Ishikawa (cell line): ENCODE data around the gene LFNG.

Experiments
- CEBPB ChIP-seq: IDR thresholded peaks from 2 replicates; pipeline ENCODE4 v1.6.1; 2012
- CREB1 ChIP-seq: IDR thresholded peaks from 2 replicates; pipeline ENCODE4 v1.6.1; 2012; ENCODE audit warnings: low read depth
- EGR1 ChIP-seq: IDR thresholded peaks from 2 replicates; pipeline ENCODE4 v1.6.1; 2012
- EP300 ChIP-seq: IDR thresholded peaks from 2 replicates; pipeline ENCODE4 v1.6.1; 2012; ENCODE audit warnings: borderline replicate concordance
- FOXM1 ChIP-seq: IDR thresholded peaks from 2 replicates; pipeline ENCODE4 v1.6.1; 2012; ENCODE audit warnings: low read depth, borderline replicate concordance
- NFIC ChIP-seq: IDR thresholded peaks from 2 replicates; pipeline ENCODE4 v1.6.1; 2012
- RAD21 ChIP-seq: IDR thresholded peaks from 2 replicates; pipeline ENCODE4 v1.6.1; 2012; ENCODE audit warnings: low read depth
- TAF1 ChIP-seq: IDR thresholded peaks from 2 replicates; pipeline ENCODE4 v1.6.1; 2012; ENCODE audit warnings: low read depth, mild to moderate bottlenecking
- TCF12 ChIP-seq: IDR thresholded peaks from 2 replicates; pipeline ENCODE4 v1.6.1; 2012; ENCODE audit warnings: low read depth
- TEAD4 ChIP-seq: IDR thresholded peaks from 2 replicates; pipeline ENCODE4 v1.6.1; 2012
- YY1 ChIP-seq: IDR thresholded peaks from 2 replicates; pipeline ENCODE4 v1.6.1; 2012; ENCODE audit warnings: low read depth
- ZBTB7A ChIP-seq: IDR thresholded peaks from 2 replicates; pipeline ENCODE4 v1.6.1; 2012; ENCODE audit warnings: low read depth
- TF ChIP-seq, protein P1 (sequence below): IDR thresholded peaks from 2 replicates; pipeline ENCODE4 v1.6.1; 2012; ENCODE audit warnings: low read depth, mild to moderate bottlenecking
- TF ChIP-seq, protein P2 (sequence below): IDR thresholded peaks from 2 replicates; pipeline ENCODE4 v1.6.1; 2012
- TF ChIP-seq, protein P3 (sequence below): IDR thresholded peaks from 2 replicates; pipeline ENCODE4 v1.6.1; 2012

LFNG gene

DNA sequence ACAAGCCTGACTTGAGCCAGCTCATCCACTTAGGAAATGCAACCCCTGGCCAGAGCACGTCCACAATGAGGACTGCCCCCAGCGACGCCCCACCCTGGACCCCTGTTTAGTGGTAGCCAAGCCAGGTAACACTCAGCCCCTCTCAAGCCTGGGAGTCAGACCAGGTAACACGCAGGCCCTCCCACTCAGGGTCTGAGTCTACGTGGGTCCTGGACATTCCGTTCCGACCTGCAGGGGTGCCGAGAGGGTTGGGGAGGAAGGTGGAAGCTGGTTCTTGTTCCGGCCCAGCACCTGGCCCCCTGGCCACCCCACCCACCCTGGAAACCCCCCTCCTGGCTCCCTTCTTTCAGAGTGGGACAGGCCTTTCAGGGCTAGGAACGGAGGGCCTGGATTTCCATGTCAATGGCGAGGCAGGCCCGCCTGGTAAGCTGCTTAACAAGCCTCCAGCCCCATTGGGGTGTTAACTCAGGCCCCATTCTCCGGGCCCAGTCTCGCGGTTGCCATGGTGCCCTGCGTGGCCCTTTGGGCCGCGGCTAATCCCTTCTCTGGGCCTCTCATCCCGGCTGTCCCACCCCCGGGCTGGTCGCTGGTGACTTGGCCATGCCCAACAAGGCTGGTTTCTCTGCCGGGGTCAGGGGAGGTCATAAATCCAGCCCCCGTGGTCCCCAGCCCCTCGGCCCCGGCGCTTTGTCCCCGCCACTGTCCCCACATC lies 19.7 kb upstream of the LFNG start:
- TF ChIP-seq EGR1 = no peak
- no peak for TF ChIP-seq TCF12

DNA sequence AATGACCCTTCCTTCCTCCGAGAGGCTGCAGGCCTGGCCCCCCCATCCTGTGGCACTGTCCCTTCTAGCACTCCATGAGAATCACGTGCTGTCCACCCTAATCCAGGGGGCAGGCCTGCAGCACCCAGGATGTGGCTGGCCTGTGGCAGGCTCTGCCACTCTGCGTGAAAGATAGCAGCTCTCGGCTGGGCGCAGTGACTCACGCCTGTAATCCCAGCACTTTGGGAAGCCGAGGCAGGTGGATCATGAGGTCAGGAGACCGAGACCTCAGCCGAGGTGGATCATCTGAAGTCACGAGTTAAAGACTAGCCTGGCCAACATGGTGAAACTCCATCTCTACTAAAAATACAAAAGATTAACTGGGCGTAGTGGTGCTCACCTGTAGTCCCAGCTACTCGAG lies 18.9 kb upstream of the LFNG start:
- TF ChIP-seq, protein P1, sequence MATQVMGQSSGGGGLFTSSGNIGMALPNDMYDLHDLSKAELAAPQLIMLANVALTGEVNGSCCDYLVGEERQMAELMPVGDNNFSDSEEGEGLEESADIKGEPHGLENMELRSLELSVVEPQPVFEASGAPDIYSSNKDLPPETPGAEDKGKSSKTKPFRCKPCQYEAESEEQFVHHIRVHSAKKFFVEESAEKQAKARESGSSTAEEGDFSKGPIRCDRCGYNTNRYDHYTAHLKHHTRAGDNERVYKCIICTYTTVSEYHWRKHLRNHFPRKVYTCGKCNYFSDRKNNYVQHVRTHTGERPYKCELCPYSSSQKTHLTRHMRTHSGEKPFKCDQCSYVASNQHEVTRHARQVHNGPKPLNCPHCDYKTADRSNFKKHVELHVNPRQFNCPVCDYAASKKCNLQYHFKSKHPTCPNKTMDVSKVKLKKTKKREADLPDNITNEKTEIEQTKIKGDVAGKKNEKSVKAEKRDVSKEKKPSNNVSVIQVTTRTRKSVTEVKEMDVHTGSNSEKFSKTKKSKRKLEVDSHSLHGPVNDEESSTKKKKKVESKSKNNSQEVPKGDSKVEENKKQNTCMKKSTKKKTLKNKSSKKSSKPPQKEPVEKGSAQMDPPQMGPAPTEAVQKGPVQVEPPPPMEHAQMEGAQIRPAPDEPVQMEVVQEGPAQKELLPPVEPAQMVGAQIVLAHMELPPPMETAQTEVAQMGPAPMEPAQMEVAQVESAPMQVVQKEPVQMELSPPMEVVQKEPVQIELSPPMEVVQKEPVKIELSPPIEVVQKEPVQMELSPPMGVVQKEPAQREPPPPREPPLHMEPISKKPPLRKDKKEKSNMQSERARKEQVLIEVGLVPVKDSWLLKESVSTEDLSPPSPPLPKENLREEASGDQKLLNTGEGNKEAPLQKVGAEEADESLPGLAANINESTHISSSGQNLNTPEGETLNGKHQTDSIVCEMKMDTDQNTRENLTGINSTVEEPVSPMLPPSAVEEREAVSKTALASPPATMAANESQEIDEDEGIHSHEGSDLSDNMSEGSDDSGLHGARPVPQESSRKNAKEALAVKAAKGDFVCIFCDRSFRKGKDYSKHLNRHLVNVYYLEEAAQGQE = no peak
- no peak for TF ChIP-seq RAD21
- TF ChIP-seq TCF12 = no peak
- no peak for TF ChIP-seq NFIC
- TF ChIP-seq CREB1 = no peak
- no peak for TF ChIP-seq TAF1
- TF ChIP-seq, protein P2, sequence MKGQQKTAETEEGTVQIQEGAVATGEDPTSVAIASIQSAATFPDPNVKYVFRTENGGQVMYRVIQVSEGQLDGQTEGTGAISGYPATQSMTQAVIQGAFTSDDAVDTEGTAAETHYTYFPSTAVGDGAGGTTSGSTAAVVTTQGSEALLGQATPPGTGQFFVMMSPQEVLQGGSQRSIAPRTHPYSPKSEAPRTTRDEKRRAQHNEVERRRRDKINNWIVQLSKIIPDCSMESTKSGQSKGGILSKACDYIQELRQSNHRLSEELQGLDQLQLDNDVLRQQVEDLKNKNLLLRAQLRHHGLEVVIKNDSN = no peak
- no peak for TF ChIP-seq FOXM1
- TF ChIP-seq ZBTB7A = no peak
- no peak for TF ChIP-seq EP300
- no peak for TF ChIP-seq TEAD4

DNA sequence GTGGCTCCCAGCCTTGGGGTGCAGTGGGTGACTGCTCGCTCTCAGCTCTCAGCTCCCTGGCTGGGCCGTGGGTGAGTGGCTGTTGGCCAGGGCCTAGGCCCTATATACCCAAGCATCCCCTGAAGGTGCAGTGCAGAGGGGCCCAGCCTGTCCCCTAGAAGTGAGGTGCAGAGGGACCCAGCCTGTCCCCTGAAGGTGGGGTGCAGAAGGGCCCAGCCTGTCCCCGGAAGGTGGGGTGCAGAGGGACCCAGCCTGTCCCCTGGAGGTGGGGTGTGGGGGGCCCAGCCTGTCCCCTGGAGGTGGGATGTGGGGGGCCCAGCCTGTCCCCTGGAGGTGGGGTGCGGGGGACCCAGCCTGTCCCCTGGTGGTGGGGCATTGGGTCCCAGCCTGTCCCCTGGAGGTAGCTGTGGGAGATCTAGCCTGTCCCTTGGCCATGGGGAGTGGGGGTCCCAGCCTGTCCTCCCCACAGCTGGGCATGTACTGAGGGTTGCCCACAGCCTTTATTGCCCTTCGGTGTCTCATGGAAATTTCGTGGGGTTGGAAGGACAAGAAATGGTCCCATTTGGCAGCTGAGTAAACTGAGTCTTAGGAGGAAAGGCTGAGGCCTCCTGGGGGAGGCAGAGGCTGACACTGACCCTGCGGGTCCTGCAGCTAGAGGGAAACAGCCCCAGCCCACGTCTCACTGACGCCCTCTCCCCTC lies 17.5 kb upstream of the LFNG start:
- TF ChIP-seq, protein P1 = no peak
- TF ChIP-seq, protein P3, sequence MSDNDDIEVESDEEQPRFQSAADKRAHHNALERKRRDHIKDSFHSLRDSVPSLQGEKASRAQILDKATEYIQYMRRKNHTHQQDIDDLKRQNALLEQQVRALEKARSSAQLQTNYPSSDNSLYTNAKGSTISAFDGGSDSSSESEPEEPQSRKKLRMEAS = no peak
- TF ChIP-seq, protein P2 = no peak
- no peak for TF ChIP-seq CEBPB
- no peak for TF ChIP-seq CREB1
- no peak for TF ChIP-seq YY1
- TF ChIP-seq EP300 = no peak
- TF ChIP-seq TCF12 = no peak
- no peak for TF ChIP-seq TAF1
- no peak for TF ChIP-seq FOXM1
- no peak for TF ChIP-seq RAD21

DNA sequence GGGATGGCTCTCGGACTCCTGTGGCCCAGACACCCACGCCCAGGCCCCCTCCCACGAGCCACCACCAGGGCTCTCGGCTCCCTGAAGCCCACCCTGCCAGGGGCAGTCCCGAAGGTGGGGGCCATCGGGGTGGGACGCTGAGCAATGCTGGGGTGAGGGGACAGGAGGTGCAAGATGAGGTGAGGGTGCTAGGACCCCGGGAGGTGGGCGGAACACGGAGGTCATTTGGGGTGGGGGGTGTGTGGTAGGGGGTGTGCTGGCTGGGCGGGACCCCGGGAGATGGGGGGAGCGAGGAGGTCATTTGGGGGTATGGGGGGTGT lies 17.0 kb upstream of the LFNG start:
- TF ChIP-seq RAD21 (no peak), TCF12 (no peak), YY1 (no peak)
- TF ChIP-seq, protein P1 = no peak

DNA sequence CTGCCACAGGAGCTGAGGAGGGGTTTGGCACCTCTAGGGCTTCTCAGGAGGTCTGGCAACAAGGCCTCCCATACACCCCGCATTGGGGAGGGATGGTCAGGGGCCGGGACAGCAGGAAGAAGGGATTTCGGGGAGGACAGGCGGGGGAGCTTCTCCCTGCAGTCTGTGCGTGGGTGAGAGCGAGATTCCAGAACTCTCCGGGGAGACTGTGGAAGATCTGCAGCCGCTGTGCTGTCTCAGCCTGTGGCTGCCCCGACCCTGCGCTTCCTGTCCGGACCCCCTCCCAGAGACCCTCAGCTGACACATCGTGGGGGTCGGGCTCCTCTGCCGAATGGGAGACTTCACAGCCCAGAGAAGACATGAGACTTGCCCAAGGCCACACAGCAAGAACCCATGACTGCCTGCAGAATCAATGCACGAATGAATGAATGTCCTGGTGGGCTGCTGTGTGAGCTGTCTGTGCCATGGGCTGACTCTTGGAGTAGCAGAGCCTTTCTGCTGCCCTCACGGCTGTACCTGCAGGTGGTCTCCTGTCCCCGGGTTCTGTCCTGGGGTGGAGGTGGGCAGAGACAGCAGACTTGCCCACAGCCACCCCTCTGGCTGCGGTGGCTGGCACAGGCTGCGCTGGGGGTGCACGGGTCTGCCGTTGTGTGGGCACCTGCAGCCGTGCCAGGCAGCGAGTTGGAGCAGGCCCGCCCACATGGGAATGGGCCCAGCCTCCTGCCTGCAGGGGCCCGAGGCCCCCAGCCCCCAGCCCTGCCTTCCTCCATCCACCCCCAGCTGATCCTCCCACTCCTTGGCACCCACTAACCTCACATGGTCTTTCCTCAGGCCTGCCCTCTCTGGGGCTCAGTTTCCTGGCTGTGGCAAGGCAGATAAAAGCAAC lies 16.3 kb upstream of the LFNG start:
- TF ChIP-seq EGR1 (peak; percentile 64), FOXM1 (no peak)
